Measurements from ENCODE around the gene MAN1B1. TPM values are rescaled to one million over a fixed set of nuclear protein-coding genes. Genes with fewer than 3 reads are reported as not detected.

MAN1B1 gene
- total RNA-seq, 4 donors from 2014 or later, result 52.1 to 99.2 (median 63.1) TPM

DNA sequence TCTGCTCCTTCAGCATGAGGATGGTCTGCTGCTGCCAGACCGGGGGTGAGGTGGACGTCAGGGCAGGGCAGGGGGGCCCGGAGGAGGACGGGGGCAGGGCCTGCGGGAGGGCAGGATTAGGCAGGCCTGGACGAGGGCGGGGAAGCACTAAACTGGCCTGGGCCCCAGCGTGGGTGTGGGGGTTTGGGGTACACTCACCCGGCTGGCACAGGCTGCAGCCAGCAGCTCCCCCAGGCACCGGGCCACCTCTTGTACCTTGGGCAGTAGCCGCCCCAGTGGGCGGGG, 22.0 kb upstream of the MAN1B1 start:
- H3K4me3 ChIP-seq, result no peak overlapping the region
- no peak for TF ChIP-seq EP300 (IDR thresholded peaks at IDR 0.05)
- no peak for TF ChIP-seq POLR2A (IDR thresholded peaks at IDR 0.05)
- TF ChIP-seq POLR2AphosphoS5 (IDR thresholded peaks at IDR 0.05), result no peak
- TF ChIP-seq, protein P1, sequence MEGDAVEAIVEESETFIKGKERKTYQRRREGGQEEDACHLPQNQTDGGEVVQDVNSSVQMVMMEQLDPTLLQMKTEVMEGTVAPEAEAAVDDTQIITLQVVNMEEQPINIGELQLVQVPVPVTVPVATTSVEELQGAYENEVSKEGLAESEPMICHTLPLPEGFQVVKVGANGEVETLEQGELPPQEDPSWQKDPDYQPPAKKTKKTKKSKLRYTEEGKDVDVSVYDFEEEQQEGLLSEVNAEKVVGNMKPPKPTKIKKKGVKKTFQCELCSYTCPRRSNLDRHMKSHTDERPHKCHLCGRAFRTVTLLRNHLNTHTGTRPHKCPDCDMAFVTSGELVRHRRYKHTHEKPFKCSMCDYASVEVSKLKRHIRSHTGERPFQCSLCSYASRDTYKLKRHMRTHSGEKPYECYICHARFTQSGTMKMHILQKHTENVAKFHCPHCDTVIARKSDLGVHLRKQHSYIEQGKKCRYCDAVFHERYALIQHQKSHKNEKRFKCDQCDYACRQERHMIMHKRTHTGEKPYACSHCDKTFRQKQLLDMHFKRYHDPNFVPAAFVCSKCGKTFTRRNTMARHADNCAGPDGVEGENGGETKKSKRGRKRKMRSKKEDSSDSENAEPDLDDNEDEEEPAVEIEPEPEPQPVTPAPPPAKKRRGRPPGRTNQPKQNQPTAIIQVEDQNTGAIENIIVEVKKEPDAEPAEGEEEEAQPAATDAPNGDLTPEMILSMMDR (IDR thresholded peaks at IDR 0.05), result no peak
- WGBS, result 53% methylated on average over 4 of the region's 12 CpGs

DNA sequence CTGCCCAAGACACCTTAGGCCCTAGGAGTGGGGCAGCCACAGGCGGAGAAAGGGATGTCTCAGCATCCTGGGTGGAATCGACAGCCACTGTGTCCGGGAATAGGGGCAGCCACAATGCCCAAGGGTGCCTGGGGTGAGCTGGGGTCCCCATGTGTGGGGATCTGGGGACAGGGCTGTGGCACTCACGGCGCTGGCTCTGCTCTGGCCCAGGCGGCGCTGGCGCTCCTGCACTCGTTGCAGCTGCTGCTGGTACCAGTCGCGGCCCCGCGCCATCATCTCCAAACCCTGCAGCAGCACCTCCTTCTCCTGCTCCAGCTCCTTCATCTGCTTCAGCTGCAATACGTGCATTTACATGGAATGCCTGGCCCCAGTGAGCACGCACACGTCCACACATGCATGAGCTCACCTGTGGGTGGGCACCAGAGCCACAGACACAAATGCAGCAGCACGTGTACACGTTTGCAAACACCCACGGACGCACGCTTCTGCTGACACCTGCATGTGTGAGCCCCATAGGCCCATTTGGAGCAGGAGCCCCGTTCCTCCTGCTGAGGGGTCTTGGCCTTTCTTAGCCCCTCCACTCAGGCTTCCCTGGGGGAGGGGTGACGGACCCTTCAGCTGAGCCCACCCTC, 21.3 kb upstream of the MAN1B1 start:
- no peak overlapping the region for H3K4me3 ChIP-seq

More for the DNA sequence above, 22.0 kb upstream of the MAN1B1 start:
- Histone ChIP-seq H3K9me3 (no peaks in the 10 kb centered on the region), H3K27ac (no peak overlapping the region), H3K4me1 (peaks cover 59% of the 10 kb centered on the region), H3K36me3 (no peaks in the 10 kb centered on the region), H3K27me3 (peaks cover 15% of the 10 kb centered on the region)
- DNase-seq (ENCODE audit: low spot score in 2 of 2), result no peak

DNA sequence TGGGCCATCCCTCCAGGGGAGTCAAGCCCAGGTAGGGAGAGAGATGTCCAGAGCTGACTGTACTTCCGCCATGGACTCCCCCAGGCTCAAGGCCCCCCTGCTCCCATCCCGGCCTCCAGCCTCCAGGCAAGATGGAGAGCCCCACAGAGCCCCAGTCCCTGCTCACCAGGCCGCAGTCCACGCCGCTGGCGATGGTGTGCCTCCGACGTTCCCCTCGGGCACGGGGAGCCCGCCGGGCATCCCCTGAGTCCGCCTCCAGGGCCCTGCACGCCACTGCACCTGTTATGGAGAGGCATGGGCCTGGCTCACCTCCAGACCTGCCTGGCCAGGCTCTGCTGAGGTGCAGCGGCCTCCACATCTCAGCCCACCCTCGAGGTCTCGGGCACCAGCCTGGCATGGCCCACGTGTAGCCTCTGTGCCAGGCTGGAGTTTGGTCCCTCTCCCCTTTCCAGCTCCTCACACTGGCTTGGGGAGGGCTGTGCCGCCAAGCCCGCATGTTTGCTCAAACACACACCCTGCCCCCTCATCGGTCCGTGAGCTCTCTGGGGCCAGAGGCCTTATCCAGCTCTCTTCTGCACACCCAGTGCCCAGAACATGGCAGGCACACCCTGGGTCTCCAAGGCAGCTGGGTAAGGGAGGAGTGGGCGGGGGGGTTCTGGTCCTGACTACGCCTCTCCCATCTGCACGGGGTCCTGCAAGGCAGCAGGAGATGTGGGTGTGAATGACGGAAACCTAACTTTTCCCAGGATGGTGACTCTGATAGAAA, 20.5 kb upstream of the MAN1B1 start:
- 94% methylated on average over 21 of the region's 26 CpGs for WGBS
- H3K4me3 ChIP-seq, result no peak overlapping the region
- peaks cover 18% of the 10 kb centered on the region for H3K27me3 ChIP-seq
- TF ChIP-seq EP300 (IDR thresholded peaks at IDR 0.05) (no peak), POLR2AphosphoS5 (IDR thresholded peaks at IDR 0.05) (no peak), POLR2A (IDR thresholded peaks at IDR 0.05) (no peak)
- TF ChIP-seq, protein P1 (IDR thresholded peaks at IDR 0.05), result no peak
- H3K36me3 ChIP-seq, result no peaks in the 10 kb centered on the region
- no peak for DNase-seq (ENCODE audit: low spot score in 2 of 2)
- no peak overlapping the region for H3K27ac ChIP-seq
- H3K4me1 ChIP-seq, result peaks cover 72% of the 10 kb centered on the region
- H3K9me3 ChIP-seq, result no peaks in the 10 kb centered on the region

More for the DNA sequence above, 21.3 kb upstream of the MAN1B1 start:
- Histone ChIP-seq H3K4me1 (peaks cover 64% of the 10 kb centered on the region), H3K9me3 (no peaks in the 10 kb centered on the region), H3K27ac (no peak overlapping the region), H3K36me3 (no peaks in the 10 kb centered on the region), H3K27me3 (peaks cover 18% of the 10 kb centered on the region)
- no peak for DNase-seq (ENCODE audit: low spot score in 2 of 2)
- 90% methylated on average over 15 of the region's 23 CpGs for WGBS
- no peak for TF ChIP-seq EP300 (IDR thresholded peaks at IDR 0.05)
- TF ChIP-seq, protein P1 (IDR thresholded peaks at IDR 0.05), result no peak
- no peak for TF ChIP-seq POLR2AphosphoS5 (IDR thresholded peaks at IDR 0.05)
- TF ChIP-seq POLR2A (IDR thresholded peaks at IDR 0.05), result no peak

DNA sequence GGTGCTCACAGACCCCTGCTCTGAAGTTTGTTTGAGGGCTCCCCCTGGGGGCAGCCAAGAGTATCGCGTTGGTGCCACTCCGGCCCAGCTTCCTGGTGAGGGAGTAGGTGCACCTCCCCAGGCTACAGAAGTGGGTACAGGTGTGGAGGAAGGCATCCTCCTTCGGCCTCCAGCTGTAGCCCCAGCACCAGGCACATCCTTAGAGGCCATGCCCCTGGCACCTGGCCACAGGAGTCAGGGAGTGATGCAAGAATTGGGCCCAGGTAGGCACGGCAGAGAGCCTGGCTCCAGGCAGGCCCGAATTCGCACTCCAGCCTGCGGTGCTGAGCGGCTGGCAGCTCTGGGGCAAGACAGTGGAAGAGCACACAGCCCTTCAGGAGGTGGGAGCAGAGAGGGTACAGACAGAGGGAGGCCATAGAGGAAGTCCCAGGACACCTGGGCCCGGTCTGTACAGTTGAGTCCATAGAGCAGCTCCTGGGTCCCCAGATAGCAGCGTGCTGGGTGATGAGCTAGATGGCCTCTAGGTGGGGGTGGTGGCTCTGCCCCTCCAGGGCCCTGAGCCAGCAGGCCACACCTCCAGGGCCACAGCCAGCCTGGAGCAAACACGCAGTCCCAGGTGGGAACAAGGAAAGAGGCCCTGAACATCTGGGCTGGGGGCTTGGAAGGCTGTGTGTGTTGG, 18.8 kb upstream of the MAN1B1 start:
- Histone ChIP-seq H3K9me3 (no peaks in the 10 kb centered on the region), H3K36me3 (no peaks in the 10 kb centered on the region), H3K4me3 (no peak overlapping the region), H3K27ac (no peak overlapping the region), H3K4me1 (peaks cover 57% of the 10 kb centered on the region), H3K27me3 (peaks cover 18% of the 10 kb centered on the region)
- DNase-seq (ENCODE audit: low spot score in 2 of 2), result no peak
- TF ChIP-seq POLR2A (IDR thresholded peaks at IDR 0.05), result no peak
- TF ChIP-seq, protein P1 (IDR thresholded peaks at IDR 0.05), result peak; percentile 59 to 73
- no peak for TF ChIP-seq POLR2AphosphoS5 (IDR thresholded peaks at IDR 0.05)
- TF ChIP-seq EP300 (IDR thresholded peaks at IDR 0.05), result no peak
- WGBS, result 37% methylated on average over 6 of the region's 12 CpGs
